ENCODE results near the gene RAB3B.
A peak's percentile ranks its signal among the peaks of the same experiment; 100 is the strongest.
"Not testable (repeated sequence)": the region's sequence is repeated elsewhere in the genome, so short reads cannot be mapped to it uniquely, and the experiment has no call there.

RAB3B gene

DNA sequence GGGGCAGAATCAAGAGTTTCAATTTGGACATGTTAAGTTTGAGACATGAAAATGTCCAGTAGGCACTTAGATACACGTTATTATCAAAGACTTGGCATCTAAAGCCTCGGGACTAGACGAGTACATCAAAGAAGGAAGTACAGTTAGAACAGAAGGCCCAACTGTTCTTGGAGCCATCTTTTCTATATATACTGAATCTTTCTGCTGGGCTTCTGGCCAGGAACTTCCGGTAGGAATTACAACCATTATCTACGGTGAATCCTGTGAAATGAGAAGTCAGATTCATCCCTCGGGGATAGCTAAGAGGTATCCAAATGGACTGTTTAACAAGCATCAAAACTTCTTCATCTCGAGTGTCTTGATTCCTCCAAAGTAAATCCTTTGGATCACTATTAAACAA is 77.6 kb downstream of the RAB3B start:
- no peak for DNase-seq

DNA sequence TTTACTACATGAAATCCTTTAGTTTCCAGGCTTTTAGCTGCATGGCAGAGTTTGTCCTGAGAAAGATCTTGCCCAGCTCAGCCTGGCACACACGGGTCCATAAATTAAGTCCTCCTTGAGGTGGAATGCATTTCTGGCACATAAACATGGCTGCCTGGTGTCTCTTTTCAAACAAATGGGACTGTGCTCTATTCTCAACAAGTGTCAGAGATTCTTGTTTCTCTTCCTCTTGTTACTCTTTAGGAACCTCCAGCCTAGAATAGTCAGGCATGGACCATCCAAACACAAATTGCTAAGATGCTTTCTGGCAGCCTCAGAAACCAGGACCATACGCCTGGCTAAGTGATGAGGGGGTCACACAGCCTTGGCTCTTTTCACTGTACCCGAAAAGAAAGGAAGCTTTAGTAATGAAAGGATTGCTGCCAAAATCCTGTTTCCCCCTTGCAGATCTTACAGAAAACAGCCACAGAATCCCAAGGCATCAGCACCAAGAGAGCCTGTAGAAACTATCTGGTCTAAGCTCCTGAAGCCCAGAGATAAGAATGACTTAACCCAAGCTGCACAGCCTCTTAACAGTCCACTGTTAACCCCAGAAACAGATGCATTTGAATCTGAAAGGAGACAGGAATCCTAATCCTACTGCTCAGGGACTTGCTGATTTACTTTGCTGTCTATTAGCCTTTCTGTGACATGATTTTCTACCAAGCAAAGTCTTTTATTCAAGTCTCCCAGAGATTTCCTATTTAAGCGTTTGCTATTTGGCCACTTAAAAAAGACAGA is 80.1 kb downstream of the RAB3B start:
- no peak for DNase-seq

DNA sequence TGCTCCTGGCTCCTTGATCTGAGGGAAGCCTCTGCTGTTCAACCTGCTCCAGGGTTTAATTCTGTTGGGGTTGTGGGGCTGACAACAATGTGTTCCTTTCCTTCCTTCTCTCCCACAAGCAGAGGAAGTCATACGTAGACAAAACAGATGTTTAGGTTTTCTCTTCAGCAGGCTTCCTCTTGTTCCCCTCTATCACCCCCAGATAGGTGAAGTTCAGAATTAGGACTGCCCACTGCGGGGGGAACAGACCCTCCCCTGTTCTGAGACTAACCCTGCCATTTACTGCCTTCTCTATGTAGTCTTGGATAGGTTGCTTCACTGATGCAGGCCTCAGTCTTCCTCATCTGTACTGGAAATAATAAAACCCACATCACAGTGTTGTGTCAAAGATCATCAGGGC is 82.0 kb downstream of the RAB3B start:
- no peak for DNase-seq

DNA sequence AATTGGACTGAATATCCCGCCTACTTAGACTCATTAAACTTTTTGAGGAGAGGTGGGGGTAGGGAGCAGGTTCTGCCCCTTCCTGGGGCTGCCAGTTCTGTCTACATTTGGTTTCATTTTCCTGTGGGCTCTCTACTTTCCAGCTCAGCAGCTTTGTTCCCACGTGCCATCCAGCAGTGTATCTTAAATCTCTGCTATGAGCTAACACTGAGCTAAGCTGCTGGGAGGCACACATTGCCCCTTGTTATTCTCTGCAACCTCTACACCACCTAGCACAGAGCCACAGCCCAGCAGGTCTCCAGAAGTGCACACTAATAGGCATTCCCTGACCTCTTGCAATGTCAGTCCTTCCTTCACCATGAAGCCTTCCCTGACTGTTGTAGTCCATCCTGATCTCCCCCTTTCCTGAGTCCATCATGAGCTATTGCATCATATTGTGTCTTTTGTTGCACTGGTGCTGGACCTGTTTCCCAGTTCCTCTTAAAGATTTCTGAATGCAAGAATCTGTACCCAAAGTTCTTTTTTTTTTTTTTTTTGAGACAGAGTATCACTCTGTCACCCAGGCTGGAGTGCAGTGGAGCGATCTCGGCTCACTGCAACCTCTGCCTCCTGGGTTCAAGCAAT is 83.3 kb downstream of the RAB3B start:
- DNase-seq, result no peak

DNA sequence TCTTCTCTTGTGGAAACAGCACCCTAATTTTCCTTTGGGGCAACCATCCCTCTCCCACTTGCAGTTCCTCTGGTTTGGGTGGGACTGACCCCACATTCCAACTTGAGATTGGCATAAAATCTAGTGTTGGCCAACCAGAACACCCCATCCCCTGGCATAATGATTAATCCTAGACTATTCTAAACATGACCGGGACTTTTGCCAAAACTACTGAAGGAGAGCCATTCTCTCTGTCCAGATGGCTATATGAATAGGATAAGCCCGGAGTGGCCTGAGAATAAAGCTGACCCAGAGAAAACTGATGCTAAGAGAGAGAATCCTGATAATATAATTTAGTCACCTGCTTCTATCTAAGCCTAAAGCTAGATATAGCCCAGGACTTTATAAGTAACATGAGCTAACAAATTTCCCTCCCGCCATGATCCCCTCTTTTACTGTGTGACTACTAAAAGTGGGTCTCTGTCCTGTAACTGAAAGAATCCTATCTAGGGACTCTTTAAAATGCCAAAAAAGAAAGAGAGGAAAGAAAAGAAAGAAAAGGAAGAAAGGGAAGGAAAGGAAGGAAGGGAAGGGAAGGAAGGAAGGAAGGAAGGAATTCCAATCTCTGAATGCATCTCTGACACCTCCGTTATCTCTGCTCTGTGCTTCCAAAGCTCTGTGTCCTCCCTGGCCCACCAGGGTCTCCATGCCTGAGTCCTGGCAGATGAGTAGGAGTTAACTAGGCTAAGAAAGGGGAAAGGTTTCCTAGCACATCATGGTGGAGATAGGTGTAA is 84.0 kb downstream of the RAB3B start:
- DNase-seq, result no peak

DNA sequence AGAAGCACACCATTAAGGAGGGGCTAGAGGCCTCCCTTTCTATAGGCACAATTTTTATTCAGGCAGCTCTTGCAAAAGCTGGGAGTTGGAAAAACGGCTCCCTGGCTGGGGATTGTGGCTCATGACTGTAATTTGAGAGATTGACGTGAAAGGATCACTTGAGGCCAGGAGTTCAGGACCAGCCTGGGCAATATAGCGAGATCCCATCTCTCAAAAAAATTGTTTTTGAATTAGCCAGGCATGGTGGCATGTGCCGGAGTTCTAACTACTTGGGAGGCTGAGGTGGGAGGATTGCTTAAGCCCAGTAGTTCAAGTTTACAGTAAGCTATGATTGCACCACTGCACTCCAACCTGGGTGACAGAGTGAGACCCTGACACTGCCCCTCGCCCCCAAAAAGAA is 88.0 kb downstream of the RAB3B start:
- DNase-seq, result no peak

DNA sequence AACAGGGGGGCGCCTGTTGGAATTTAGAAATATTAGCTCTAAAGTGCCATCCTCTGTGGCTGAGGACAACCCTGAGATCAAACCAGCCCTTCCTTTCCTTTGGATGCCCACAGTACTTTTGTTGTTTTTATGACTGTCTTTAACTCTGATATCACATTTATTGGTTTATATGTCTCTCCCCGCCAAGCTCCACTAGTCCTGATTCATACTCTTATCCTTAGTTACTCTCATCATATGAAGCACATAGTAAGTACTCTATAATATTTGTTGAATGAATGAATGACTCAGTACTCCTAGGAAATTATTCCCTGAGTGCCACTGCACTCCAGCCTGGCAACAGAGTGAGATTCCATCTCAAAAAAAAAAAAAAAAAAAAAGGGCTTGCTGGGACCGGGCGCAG is 89.3 kb downstream of the RAB3B start:
- no peak for DNase-seq

DNA sequence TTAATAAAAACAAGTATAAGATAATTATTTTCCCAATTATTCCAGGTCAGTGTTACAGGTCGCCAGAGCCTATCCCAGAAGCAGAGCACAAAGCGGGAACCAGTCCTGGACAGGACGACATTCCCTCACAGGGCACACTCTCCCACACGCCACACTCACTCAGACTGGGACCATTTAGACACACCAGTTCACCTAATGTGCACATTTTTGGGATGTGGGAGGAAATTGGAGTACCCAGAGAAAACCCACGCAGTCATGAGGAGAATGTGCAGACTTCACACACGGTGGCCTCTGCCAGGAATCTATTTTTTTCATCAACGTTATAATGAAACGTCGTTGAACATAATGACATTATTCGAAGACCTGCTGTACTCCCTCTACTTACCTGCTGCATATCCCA is 91.5 kb downstream of the RAB3B start:
- DNase-seq, result no peak

DNA sequence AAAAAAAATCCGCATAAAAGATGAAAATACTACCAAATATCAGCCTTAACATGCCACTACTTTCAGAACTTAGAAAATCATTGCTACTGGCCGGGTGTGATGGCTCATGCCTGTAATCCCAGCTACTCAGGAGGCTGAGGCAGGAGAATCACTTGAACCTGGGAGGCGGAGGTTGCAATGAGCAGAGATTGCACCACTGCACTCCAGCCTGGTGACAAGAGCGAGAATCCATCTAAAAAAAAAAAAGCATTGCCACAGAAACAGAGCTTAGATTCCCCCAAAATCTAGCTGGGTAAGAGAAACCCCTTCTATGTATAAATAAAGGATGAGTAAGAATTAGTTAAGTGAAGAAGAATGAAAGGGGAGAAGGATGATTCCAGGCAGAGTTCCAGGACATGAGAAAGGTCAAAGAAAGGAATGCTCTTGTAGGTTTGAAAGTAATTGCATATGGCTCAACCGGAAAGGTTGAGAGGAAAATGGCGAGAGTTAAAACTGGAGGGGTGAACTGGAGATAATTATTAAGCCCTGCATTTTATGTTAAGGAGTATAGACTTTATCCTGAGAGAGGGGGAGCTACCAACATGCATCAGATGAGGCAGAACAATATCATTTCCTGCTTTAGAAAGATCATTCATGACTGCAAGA is 92.3 kb downstream of the RAB3B start:
- DNase-seq, result no peak

DNA sequence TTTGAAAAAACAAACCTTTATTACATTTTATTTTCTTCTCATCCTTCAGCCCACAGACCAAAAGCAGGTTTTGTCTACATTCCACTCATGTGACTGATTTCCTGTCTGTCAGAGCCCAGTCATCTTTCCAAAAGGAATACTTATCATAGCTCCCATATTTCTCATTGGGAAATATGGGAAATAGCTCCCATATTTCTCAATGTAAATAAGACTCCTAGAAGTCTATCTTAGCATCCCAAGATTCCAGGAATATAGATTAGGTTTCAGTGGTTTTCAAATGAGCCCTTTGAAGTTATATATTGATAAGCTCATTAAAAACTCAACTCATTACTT is 92.8 kb downstream of the RAB3B start:
- DNase-seq, result no peak

DNA sequence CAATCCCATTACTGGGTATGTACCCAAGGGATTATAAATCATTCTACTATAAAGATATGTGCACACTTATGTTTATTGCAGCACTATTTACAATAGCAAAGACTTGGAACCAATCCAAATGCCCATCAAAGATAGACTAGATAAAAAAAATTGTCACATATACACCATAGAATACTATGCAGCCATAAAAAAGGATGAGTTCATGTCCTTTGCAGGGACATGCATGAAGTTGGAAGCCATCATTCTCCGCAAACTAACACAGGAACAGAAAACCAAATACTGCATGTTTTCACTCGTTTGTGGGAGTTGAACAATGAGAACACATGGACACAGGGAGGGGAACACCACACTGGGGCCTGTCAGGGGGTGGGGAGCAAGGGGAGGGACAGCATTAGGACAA is 95.8 kb downstream of the RAB3B start:
- DNase-seq, result not testable (repeated sequence)

DNA sequence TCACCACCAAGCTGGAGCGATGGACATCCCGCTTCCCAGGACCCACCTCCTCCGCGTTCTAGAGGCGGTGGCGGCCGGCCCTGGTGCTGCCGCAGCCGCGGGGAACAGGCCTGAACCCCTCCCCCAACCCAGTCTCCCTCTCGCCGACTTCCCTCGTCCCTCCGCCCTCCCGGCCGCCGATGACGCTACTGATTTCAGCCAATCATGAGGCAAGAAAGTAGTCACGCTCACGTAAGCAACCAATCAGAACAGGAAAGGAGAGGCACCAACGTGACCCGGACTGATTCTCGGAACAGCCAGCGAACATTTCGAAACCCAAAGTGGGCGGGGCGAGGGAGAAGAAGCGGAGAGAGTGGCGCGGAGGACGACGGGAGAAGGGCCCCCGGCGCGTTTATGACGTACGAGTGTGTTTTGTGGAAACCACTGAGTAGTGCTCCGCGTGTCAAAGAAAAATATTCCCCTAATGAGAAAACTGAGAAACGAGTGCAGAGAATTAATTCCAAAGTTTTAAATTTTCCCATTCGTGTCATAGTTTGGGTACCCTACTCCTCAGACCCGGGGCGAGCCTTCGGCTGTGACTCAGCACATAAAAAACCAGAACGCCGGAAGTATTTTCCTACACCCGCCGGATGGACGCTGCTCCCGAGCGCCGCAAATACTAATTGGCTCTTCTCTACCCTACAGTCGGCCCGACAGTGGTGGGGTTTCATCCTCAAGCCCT is 111.7 kb downstream of the RAB3B start, which contains the start of gene NRDC:
NRDC (minus strand) TSS at position 112 of the 721 bp plus-strand sequence. CDS start 112 bp downstream, outside the sequence.
- peak; percentile 99 for DNase-seq

DNA sequence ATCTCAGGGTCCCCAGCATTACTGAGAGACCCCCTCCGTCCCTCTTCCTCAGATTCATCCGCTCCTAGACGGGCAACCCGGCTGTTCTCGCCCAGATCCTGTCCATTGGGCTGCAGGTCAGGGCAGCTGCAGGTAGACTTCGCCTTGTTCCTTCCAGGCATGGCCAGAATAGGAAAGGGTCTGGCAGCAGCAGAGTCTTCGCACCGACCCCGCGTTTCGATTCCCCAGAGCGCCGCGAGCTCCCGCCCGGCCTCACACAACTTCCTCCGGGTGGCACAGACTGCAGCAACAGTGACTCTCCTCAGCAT is 112.2 kb downstream of the RAB3B start:
- DNase-seq, result no peak

DNA sequence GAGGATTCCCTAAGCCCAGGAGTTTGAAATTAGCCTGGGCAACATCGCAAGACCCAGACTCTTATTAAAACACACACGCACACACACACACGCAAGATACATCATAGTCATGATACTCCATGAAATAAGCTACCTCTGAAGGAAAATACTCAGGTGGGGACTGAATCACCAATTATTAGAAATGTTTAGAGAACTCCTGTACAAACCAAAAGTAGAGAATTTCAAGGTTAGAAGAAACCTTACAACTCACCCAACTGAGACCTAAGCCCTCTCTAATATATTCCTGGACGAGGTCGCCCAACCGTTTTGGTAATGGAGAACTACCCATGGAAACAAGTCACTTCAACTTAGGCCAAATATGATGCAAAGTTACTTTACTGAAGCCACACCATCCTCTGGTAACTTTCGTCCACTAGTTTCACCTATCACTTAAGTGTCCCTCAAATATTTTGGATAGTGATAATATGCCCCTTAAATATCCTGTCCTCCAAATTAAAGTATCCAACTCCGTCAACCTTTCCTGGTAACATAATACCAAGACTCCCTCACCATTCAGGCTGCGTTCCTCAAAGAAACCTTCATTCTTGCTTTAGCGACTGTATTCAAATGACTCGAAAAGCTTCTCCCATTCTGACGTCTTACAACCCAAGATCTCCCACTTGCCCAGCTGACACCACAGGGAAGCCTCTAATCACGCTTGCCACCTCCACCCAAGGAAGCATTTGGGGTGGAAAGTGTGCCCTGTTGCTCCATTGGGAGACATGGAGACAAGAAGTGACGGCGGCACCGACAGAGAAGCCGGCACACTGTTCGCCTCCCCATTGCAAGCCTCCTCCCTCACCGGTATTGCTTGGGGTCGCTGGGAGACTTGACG is 112.8 kb downstream of the RAB3B start:
- no peak for DNase-seq

DNA sequence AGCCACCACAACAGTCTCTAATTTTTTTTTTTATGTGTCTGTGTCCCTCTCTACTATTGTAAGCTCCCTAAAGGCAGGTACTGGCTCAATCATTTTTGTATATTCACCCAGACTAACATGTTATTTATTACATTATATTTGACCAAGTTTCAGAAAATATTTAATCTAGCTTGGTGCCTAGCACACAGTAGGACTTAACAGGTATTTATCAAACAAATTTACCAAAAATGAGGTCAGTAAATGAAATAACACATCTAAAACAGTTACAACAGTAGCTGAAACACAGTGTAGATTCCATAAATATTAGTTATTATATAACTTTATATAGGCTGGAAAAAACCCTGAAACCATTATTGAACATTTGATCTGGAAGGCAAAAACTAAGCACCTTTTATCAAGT is 114.7 kb downstream of the RAB3B start:
- no peak for DNase-seq

DNA sequence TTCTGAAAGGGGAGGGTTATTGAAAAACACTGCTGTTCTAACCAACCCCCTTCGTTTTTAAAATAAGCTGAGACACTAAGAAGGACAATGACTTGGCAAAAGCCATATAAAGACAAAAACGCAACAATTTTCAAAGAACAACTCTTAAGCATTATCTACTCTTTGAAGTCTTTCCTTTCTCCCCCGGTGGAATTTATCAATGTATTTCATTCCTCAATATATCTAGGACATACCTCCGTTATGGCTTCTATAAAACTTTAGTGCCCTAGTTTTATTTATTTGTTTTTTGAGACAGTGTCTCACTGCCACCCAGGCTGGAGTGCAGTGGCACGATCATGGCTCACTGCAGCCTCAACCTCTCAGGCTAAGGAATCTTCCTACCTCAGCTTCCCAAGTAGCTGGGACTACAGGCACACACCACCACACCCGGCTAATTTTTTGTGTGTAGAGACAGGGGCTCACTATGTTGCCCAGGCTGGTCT is 115.2 kb downstream of the RAB3B start:
- no peak for DNase-seq

DNA sequence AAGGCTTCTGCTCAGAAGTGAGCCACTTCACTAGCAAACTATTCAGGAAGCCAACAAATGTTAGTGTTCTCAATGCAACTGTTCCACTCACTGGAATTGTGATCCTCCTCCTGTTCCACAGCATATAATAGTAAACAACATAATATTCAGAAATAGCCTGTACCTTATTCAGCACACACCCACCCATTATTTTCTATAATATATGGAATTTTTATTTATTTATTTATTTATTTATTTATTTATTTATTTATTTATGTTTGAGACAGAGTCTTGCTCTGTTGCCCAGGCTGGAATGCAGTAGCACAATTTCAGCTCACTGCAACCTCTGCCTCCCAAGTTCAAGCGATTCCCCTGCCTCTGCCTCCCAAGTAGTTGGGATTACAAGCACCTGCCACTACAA is 117.2 kb downstream of the RAB3B start:
- DNase-seq, result not testable (repeated sequence)

DNA sequence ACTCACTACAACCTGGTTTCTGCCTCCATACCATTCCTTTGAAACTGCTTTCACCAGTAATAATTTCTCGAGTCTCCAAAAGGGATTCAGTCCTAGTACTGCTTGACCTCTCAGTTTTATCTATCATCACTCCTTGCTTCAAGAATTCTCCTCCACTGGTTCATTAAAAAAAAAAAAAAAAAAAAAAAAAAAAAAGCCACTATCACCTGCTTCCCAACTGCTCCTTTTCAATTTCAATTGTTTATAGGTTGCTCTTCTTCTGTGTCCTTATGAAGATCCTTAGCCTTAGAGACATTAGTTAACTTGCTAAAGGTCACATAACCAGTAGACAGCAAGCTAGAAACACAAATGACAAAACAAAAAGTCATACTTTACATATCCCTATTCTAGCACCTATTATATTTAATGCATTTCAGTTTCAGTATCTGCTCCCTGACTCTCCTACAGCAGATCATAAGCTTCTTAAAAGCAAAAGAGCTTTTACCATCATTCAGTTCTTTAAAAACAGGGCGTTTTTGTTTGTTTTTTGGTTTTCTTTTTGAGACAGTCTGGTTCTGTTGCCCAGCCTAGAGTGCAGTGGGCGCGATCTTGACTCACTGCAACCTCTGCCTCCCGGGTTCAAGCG is 119.0 kb downstream of the RAB3B start:
- DNase-seq, result no peak

DNA sequence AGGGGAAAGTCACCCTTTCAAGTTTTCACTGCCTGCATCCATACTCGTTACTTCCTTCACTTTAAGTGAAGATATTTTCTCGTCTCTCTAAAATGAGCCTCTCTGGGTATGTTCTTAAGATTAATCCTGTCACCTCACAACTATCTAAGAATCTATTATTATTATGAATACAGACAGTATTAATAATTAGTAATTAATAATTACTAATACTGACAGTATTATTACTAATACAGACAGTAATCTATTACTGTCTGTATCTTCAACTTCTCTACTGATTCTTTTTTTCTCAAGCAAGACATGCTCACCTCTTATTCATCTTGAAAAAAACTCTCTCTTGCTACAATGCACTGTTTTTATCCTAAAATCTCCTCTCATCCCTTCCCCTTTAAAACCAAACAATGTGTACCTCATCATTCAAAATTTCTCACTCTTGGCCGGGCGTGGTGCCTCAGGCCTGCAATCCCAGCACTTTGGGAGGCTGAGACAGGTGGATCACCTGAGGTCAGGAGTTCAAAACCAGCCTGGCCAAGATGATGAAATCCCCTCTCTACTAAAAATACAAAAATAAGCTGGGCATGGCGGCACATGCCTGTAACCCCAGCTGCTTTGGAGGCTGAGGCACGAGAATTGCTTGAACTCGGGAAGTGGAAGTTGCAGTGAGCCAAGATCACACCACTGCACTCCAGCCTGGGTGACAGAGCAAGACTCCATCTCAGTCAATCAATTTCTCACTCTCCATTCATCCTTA is 119.7 kb downstream of the RAB3B start:
- no peak for DNase-seq

DNA sequence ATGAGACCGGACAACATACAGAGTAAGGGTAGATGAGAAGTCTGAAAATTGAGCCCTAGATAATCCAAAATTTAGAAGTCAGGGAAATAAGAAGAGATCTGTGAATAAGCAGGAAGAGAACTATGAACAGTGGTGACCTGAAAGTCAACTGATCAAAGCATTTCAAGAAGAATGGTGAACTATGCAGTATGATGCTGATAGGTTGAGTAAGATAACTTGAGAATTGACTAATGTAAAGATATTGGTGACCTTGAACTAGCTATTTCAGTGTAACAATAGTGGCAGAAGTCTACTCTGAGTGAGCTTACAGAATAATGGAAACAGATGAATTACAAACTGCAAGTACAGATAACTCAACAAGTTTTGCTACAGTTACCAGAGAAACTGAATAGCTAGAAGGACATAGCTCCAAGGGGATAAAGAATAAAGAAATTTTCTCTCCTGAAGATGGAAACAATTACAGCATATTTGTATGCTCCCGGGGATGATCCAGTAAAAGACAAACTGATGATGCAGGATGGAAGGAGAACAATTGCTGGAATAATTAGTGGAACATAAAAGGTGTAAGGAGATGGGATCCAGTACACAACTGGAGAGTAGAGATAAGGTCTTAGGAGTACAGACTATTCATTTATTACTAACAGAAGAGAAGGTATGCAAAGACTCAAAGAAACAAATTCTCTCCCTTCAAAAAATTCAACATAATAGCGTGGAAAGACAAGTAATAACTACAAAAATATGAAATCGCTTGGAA is 122.8 kb downstream of the RAB3B start:
- no peak for DNase-seq
